Muscle of leg (tissue), 16 donors: ENCODE results near the gene TEX22. TPM values are rescaled to one million over a fixed set of nuclear protein-coding genes. Genes with fewer than 3 reads are reported as not detected.

ENCODE experiments used
- DNase-seq: peaks from one replicate; pipeline ENCODE4 v3.0.0; 2013
- H3K27ac ChIP-seq: one replicate; pipeline ENCODE4 v1.5.1; 2013; ENCODE audit warnings: mild to moderate bottlenecking, low read length, control low read depth
- H3K27me3 ChIP-seq: one replicate; pipeline ENCODE4 v1.6.1; 2013; ENCODE audit warnings: low read length; ENCODE audit not compliant: control insufficient read depth, insufficient read depth
- H3K36me3 ChIP-seq: one replicate; pipeline ENCODE4 v1.6.1; 2013; ENCODE audit warnings: low read length; ENCODE audit not compliant: control insufficient read depth, insufficient read depth
- H3K4me1 ChIP-seq: one replicate; pipeline ENCODE4 v1.6.1; 2013; ENCODE audit warnings: low read length; ENCODE audit not compliant: control insufficient read depth, insufficient read depth
- H3K4me3 ChIP-seq: one replicate; pipeline ENCODE4 v1.5.1; 2013; ENCODE audit warnings: low read length, control low read depth
- H3K9me3 ChIP-seq: replicated peaks from 2 replicates; pipeline ENCODE4 v1.6.1; 2013; ENCODE audit warnings: low read depth, low read length; ENCODE audit not compliant: control insufficient read depth
- WGBS: methylation state at CpG from one replicate; pipeline ENCODE4 v1.1.5; 2013; ENCODE audit warnings: missing lambda C conversion rate; ENCODE audit not compliant: insufficient coverage; 5-methylcytosine and 5-hydroxymethylcytosine counted together
- long read RNA-seq, 11 donors: transcript quantifications; one replicate each; lab custom pipeline, GENCODE V29; 2026
- polyA plus RNA-seq, 8 donors: library from polyadenylated mRNA; unstranded; fragments of 120-200 nt; gene quantifications; one replicate each; pipeline versions ENCODE4 v1.2.1 to v1.2.3, GENCODE V29; 2013; ENCODE audit warnings: inconsistent platforms in 1 of 8, low replicate concordance in 1 of 8; ENCODE audit not compliant: insufficient read length in 8 of 8, insufficient read depth in 1 of 8
- total RNA-seq: library from RNA; stranded (reverse); fragments of 120-200 nt; gene quantifications from one replicate; pipeline ENCODE4 v1.2.4, GENCODE V29; 2013

The TEX22 gene
- total RNA-seq (0.49 TPM), polyA plus RNA-seq (1 to 10 TPM in 1 of 8 donors, under 1 TPM in 7; 0.23 to 1.1 (median 0.47) TPM)
- long read RNA-seq, donor 1: 0 reads
- long read RNA-seq, donor 2: 0 reads
- long read RNA-seq, donor 3: 0 reads
- long read RNA-seq, donor 4: 0 reads
- long read RNA-seq, donor 5, partial matches to known transcripts: 0 of 1 reads
- long read RNA-seq, donor 5, other reads (novel, unspliced or antisense): 0 of 1 reads
- long read RNA-seq, donor 6: 0 reads
- long read RNA-seq, donor 7, partial matches to known transcripts: 7 of 7 reads
- long read RNA-seq, donor 7, other reads (novel, unspliced or antisense): 0 of 7 reads
- long read RNA-seq, donor 8: 0 reads
- long read RNA-seq, donor 9: 0 reads
- long read RNA-seq, donor 10: 0 reads
- long read RNA-seq, donor 11: 0 reads

- peaks cover 21% of the 10 kb centered on the region for H3K9me3 ChIP-seq
- H3K27me3 ChIP-seq: no peaks in the 10 kb centered on the region
- peaks cover 33% of the 10 kb centered on the region for H3K4me1 ChIP-seq
- peaks cover 29% of the 10 kb centered on the region for H3K36me3 ChIP-seq
- WGBS: under 1% methylated on average over 69 of the region's 77 CpGs
- H3K4me3 ChIP-seq: peak within 1 kb of the TSS; percentile 78
- peak; percentile 94 for DNase-seq
- H3K27ac ChIP-seq: peak within 1 kb of the TSS; percentile 81
These were observed at the start of gene TEX22 for GRCh38 chr14:105398044-105398725. TEX22 (plus strand) TSS chr14:105398538; CDS start chr14:105399341, 803 bp downstream.

- Histone ChIP-seq H3K27ac (no peak overlapping the region), H3K36me3 (peaks cover 10% of the 10 kb centered on the region), H3K27me3 (no peaks in the 10 kb centered on the region), H3K4me1 (no peaks in the 10 kb centered on the region), H3K9me3 (peaks cover 3% of the 10 kb centered on the region), H3K4me3 (no peak overlapping the region)
- WGBS: 91% methylated on average over 15 of the region's 19 CpGs
- DNase-seq: no peak
These were observed 49.2 kb upstream of the TEX22 start for GRCh38 chr14:105348945-105349699.

- H3K27me3 ChIP-seq: no peaks in the 10 kb centered on the region
- no peak overlapping the region for H3K4me3 ChIP-seq
- H3K4me1 ChIP-seq: no peaks in the 10 kb centered on the region
- no peak overlapping the region for H3K27ac ChIP-seq
- 86% methylated on average over 11 of the region's 11 CpGs for WGBS
- H3K9me3 ChIP-seq: no peaks in the 10 kb centered on the region
- peaks cover 16% of the 10 kb centered on the region for H3K36me3 ChIP-seq
- no peak for DNase-seq
These were observed 48.3 kb upstream of the TEX22 start for GRCh38 chr14:105349992-105350391.

GRCh38 chr14:105350450-105351244, 47.7 kb upstream of the TEX22 start:
- Histone ChIP-seq H3K27me3 (no peaks in the 10 kb centered on the region), H3K36me3 (peaks cover 23% of the 10 kb centered on the region)
- no peak for DNase-seq

GRCh38 chr14:105351410-105351809, 46.9 kb upstream of the TEX22 start:
- H3K27me3 ChIP-seq: no peaks in the 10 kb centered on the region
- H3K4me1 ChIP-seq: no peaks in the 10 kb centered on the region
- no peak for DNase-seq
- no peak overlapping the region for H3K4me3 ChIP-seq
- WGBS: no CpG with 5 or more reads among the region's 3 CpGs
- H3K27ac ChIP-seq: no peak overlapping the region
- H3K36me3 ChIP-seq: peaks cover 30% of the 10 kb centered on the region
- no peaks in the 10 kb centered on the region for H3K9me3 ChIP-seq

More at GRCh38 chr14:105350450-105351244, 47.7 kb upstream of the TEX22 start:
- no peak overlapping the region for H3K27ac ChIP-seq
- 84% methylated on average over 30 of the region's 37 CpGs for WGBS
- H3K9me3 ChIP-seq: no peaks in the 10 kb centered on the region
- H3K4me3 ChIP-seq: no peak overlapping the region
- H3K4me1 ChIP-seq: no peaks in the 10 kb centered on the region

GRCh38 chr14:105351920-105352851, 46.2 kb upstream of the TEX22 start:
- Histone ChIP-seq H3K4me1 (no peaks in the 10 kb centered on the region), H3K27ac (no peak overlapping the region), H3K4me3 (no peak overlapping the region), H3K36me3 (peaks cover 30% of the 10 kb centered on the region), H3K27me3 (no peaks in the 10 kb centered on the region), H3K9me3 (no peaks in the 10 kb centered on the region)
- DNase-seq: peak; percentile 85
- 53% methylated on average over 16 of the region's 26 CpGs for WGBS

- Histone ChIP-seq H3K4me1 (no peaks in the 10 kb centered on the region), H3K36me3 (peaks cover 33% of the 10 kb centered on the region), H3K27me3 (no peaks in the 10 kb centered on the region), H3K27ac (no peak overlapping the region), H3K9me3 (no peaks in the 10 kb centered on the region), H3K4me3 (no peak overlapping the region)
- no peak for DNase-seq
- no CpG with 5 or more reads among the region's 10 CpGs for WGBS
These were observed 45.2 kb upstream of the TEX22 start for GRCh38 chr14:105353136-105353535.

GRCh38 chr14:105354541-105354940, 43.8 kb upstream of the TEX22 start:
- no peaks in the 10 kb centered on the region for H3K9me3 ChIP-seq
- H3K27ac ChIP-seq: no peak overlapping the region
- H3K4me1 ChIP-seq: no peaks in the 10 kb centered on the region
- no peaks in the 10 kb centered on the region for H3K27me3 ChIP-seq
- H3K36me3 ChIP-seq: peaks cover 30% of the 10 kb centered on the region
- no peak overlapping the region for H3K4me3 ChIP-seq
- 92% methylated on average over 18 of the region's 20 CpGs for WGBS
- DNase-seq: no peak
